Measurements from ENCODE around the gene KIAA1755. TPM values are rescaled to one million over a fixed set of nuclear protein-coding genes. Genes with fewer than 3 reads are reported as not detected.

The KIAA1755 gene
- polyA plus RNA-seq, 1 donor from 2014 or later, result not detected

DNA sequence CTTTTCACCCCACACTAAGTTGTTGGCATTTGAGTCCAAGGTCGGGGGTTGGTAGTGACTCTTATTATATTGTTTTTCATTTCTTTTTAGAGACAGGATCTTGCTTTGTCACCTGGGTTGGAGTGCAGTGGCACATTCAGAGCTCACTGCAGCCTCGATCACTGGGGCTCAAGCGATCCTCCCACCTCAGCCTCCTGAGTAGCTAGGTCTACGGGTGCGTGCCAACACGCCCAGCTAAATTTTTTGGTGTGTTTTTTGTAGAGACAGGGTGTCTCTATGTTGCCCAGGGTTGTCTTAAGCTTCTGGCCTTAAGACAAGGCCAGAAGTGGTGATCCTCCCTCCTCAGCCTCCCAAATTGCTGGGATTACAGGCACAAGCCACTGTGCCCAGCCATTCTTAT, 70.4 kb downstream of the KIAA1755 start:
- H4K20me1 ChIP-seq (ENCODE audit: insufficient read depth), result no peaks in the 10 kb centered on the region
- no peaks in the 10 kb centered on the region for H3K27me3 ChIP-seq (ENCODE audit: insufficient read depth, low read depth, low read length)
- H3K4me3 ChIP-seq (ENCODE audit: low read length), result no peak overlapping the region
- H3K9me2 ChIP-seq (ENCODE audit: insufficient read depth, low read length), result no peaks in the 10 kb centered on the region
- no peak overlapping the region for H3K27ac ChIP-seq (ENCODE audit: low read length)
- no peaks in the 10 kb centered on the region for H3K36me3 ChIP-seq (ENCODE audit: insufficient read depth, low read length)
- H3K4me2 ChIP-seq (ENCODE audit: low read length), result no peak overlapping the region
- no peak overlapping the region for H2AFZ ChIP-seq (ENCODE audit: low read depth, low read length)
- no peaks in the 10 kb centered on the region for H3K9me3 ChIP-seq (ENCODE audit: low read length)
- no peak overlapping the region for H3K9ac ChIP-seq (ENCODE audit: low read length)
- no peaks in the 10 kb centered on the region for H3K79me2 ChIP-seq (replicated peaks; ENCODE audit: insufficient read depth, low read length)
- no peaks in the 10 kb centered on the region for H3F3A ChIP-seq (ENCODE audit: insufficient read depth, low read length, poor library complexity, severe bottlenecking)
- no peak for TF ChIP-seq RAD21 (conservative IDR thresholded peaks at IDR 0.05)
- TF ChIP-seq, protein P1, sequence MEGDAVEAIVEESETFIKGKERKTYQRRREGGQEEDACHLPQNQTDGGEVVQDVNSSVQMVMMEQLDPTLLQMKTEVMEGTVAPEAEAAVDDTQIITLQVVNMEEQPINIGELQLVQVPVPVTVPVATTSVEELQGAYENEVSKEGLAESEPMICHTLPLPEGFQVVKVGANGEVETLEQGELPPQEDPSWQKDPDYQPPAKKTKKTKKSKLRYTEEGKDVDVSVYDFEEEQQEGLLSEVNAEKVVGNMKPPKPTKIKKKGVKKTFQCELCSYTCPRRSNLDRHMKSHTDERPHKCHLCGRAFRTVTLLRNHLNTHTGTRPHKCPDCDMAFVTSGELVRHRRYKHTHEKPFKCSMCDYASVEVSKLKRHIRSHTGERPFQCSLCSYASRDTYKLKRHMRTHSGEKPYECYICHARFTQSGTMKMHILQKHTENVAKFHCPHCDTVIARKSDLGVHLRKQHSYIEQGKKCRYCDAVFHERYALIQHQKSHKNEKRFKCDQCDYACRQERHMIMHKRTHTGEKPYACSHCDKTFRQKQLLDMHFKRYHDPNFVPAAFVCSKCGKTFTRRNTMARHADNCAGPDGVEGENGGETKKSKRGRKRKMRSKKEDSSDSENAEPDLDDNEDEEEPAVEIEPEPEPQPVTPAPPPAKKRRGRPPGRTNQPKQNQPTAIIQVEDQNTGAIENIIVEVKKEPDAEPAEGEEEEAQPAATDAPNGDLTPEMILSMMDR (IDR thresholded peaks at IDR 0.05; ENCODE audit: poor library complexity, severe bottlenecking), result no peak
- TF ChIP-seq SMC3 (conservative IDR thresholded peaks at IDR 0.05; ENCODE audit: poor library complexity), result no peak
- no peak for TF ChIP-seq MXI1 (conservative IDR thresholded peaks at IDR 0.05; ENCODE audit: poor library complexity, severe bottlenecking)

DNA sequence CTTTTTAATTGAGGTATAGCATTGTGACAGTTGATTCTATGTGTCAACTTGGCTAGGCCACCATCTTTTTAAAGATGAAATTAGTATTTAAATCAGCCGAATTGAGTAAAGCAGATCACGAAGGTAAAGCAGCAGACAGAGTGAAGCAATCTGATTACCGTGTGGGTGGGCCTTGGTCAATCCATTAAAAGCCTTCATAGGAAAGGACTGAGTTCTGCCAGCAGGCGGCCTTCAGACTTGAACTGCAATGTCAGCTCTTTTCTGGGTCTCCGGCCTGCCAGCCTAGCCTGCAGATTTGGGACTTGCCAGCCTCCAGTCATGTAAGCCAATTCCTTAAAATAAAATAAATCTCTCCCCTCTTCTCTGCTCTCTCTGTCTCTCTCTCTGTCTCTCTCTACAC, 73.0 kb downstream of the KIAA1755 start:
- Histone ChIP-seq H3K4me3 (ENCODE audit: low read length) (no peak overlapping the region), H3K27ac (ENCODE audit: low read length) (no peak overlapping the region), H3K9me3 (ENCODE audit: low read length) (no peaks in the 10 kb centered on the region), H3K4me2 (ENCODE audit: low read length) (no peak overlapping the region), H3K9ac (ENCODE audit: low read length) (no peak overlapping the region), H3F3A (ENCODE audit: insufficient read depth, low read length, poor library complexity, severe bottlenecking) (no peaks in the 10 kb centered on the region), H3K79me2 (replicated peaks; ENCODE audit: insufficient read depth, low read length) (no peaks in the 10 kb centered on the region), H2AFZ (ENCODE audit: low read depth, low read length) (no peak overlapping the region), H4K20me1 (ENCODE audit: insufficient read depth) (no peaks in the 10 kb centered on the region), H3K9me2 (ENCODE audit: insufficient read depth, low read length) (no peaks in the 10 kb centered on the region), H3K36me3 (ENCODE audit: insufficient read depth, low read length) (no peaks in the 10 kb centered on the region), H3K27me3 (ENCODE audit: insufficient read depth, low read depth, low read length) (no peaks in the 10 kb centered on the region)
- TF ChIP-seq EZH2 (IDR thresholded peaks at IDR 0.05; ENCODE audit: borderline replicate concordance, insufficient read depth, low read length, poor library complexity, severe bottlenecking), result no peak
- no peak for TF ChIP-seq EP300 (conservative IDR thresholded peaks at IDR 0.05; ENCODE audit: poor library complexity, severe bottlenecking)
- TF ChIP-seq, protein P1 (IDR thresholded peaks at IDR 0.05; ENCODE audit: poor library complexity, severe bottlenecking), result no peak
- TF ChIP-seq, protein P2, sequence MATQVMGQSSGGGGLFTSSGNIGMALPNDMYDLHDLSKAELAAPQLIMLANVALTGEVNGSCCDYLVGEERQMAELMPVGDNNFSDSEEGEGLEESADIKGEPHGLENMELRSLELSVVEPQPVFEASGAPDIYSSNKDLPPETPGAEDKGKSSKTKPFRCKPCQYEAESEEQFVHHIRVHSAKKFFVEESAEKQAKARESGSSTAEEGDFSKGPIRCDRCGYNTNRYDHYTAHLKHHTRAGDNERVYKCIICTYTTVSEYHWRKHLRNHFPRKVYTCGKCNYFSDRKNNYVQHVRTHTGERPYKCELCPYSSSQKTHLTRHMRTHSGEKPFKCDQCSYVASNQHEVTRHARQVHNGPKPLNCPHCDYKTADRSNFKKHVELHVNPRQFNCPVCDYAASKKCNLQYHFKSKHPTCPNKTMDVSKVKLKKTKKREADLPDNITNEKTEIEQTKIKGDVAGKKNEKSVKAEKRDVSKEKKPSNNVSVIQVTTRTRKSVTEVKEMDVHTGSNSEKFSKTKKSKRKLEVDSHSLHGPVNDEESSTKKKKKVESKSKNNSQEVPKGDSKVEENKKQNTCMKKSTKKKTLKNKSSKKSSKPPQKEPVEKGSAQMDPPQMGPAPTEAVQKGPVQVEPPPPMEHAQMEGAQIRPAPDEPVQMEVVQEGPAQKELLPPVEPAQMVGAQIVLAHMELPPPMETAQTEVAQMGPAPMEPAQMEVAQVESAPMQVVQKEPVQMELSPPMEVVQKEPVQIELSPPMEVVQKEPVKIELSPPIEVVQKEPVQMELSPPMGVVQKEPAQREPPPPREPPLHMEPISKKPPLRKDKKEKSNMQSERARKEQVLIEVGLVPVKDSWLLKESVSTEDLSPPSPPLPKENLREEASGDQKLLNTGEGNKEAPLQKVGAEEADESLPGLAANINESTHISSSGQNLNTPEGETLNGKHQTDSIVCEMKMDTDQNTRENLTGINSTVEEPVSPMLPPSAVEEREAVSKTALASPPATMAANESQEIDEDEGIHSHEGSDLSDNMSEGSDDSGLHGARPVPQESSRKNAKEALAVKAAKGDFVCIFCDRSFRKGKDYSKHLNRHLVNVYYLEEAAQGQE (IDR thresholded peaks at IDR 0.05; ENCODE audit: borderline replicate concordance), result no peak
- no peak for TF ChIP-seq RAD21 (conservative IDR thresholded peaks at IDR 0.05)
- TF ChIP-seq TAF1 (IDR thresholded peaks at IDR 0.05; ENCODE audit: low read depth), result no peak
- TF ChIP-seq POLR2AphosphoS5 (IDR thresholded peaks at IDR 0.05), result no peak
- TF ChIP-seq SMC3 (conservative IDR thresholded peaks at IDR 0.05; ENCODE audit: poor library complexity), result no peak
- no peak for TF ChIP-seq MXI1 (conservative IDR thresholded peaks at IDR 0.05; ENCODE audit: poor library complexity, severe bottlenecking)

All from neural cell (in vitro differentiated cells).